Neutrophil (primary cell): ENCODE results near the gene NOC2L.
"Not testable (repeated sequence)": the region's sequence is repeated elsewhere in the genome, so short reads cannot be mapped to it uniquely, and the experiment has no call there.

Experiments
- H3K27ac ChIP-seq: fragments of 200-600 bp; sonication (generic); 2 replicates; pipeline ENCODE4 v1.5.1; 2016; ENCODE audit warnings: mild to moderate bottlenecking, moderate library complexity
- H3K27me3 ChIP-seq: fragments of 200-600 bp; sonication (generic); 2 replicates; pipeline ENCODE4 v1.6.0; 2016; ENCODE audit warnings: mild to moderate bottlenecking
- H3K36me3 ChIP-seq: fragments of 200-600 bp; sonication (generic); 2 replicates; pipeline ENCODE4 v1.5.1; 2017
- H3K4me1 ChIP-seq, 2 experiments: fragments of 200-600 bp in 1 of 2; sonication (generic) in 1 of 2; 1 replicate in 1 of 2; 2 replicates in 1 of 2; pipeline versions ENCODE4 v1.5.1 to v1.6.1; 2013 to 2016; ENCODE audit warnings: low read depth in 1 of 2, low read length in 1 of 2, mild to moderate bottlenecking in 1 of 2, moderate library complexity in 1 of 2; ENCODE audit not compliant: control insufficient read depth in 1 of 2, insufficient read depth in 1 of 2
- H3K4me3 ChIP-seq, 2 experiments: fragments of 200-600 bp in 1 of 2; sonication (generic) in 1 of 2; 1 replicate in 1 of 2; 2 replicates in 1 of 2; pipeline ENCODE4 v1.5.1; 2013 to 2016; ENCODE audit warnings: low read depth in 1 of 2, low read length in 1 of 2, mild to moderate bottlenecking in 1 of 2, moderate library complexity in 1 of 2
- H3K9me3 ChIP-seq: fragments of 200-600 bp; sonication (generic); 2 replicates; pipeline ENCODE4 v1.5.1; 2016
- CTCF ChIP-seq: fragments of 200-600 bp; sonication (generic); IDR thresholded peaks from 2 replicates; pipeline ENCODE4 v1.5.1; 2016; ENCODE audit warnings: antibody characterized with exemption

Gene NOC2L

GRCh38 chr1:978069-978834 lies 19.2 kb upstream of the NOC2L start:
- Histone ChIP-seq H3K4me1 (peaks cover 3 to 5% of the 10 kb centered on the region in 2 experiments), H3K9me3 (no peaks in the 10 kb centered on the region), H3K36me3 (no peaks in the 10 kb centered on the region), H3K4me3 (no peak overlapping the region), H3K27me3 (peaks cover 71% of the 10 kb centered on the region), H3K27ac (no peak overlapping the region)
- no peak for TF ChIP-seq CTCF

- not testable (repeated sequence) for H3K9me3 ChIP-seq, H3K27ac ChIP-seq, H3K4me3 ChIP-seq, H3K4me1 ChIP-seq, H3K36me3 ChIP-seq
- peaks cover 71% of the 10 kb centered on the region for H3K27me3 ChIP-seq
Measured at GRCh38 chr1:976791-977190, 17.7 kb upstream of the NOC2L start.

GRCh38 chr1:975896-976683 lies 17.0 kb upstream of the NOC2L start:
- H3K9me3 ChIP-seq = no peaks in the 10 kb centered on the region
- no peak for TF ChIP-seq CTCF
- no peaks in the 10 kb centered on the region for H3K36me3 ChIP-seq
- peaks cover 3 to 5% of the 10 kb centered on the region in 2 experiments for H3K4me1 ChIP-seq
- H3K27ac ChIP-seq = no peak overlapping the region
- H3K4me3 ChIP-seq = no peak overlapping the region
- peaks cover 71% of the 10 kb centered on the region for H3K27me3 ChIP-seq

- TF ChIP-seq CTCF = no peak
- no peak overlapping the region for H3K4me3 ChIP-seq
- no peak overlapping the region for H3K27ac ChIP-seq
- no peaks in the 10 kb centered on the region for H3K36me3 ChIP-seq
- no peaks in the 10 kb centered on the region for H3K9me3 ChIP-seq
- peaks cover 3 to 5% of the 10 kb centered on the region in 2 experiments for H3K4me1 ChIP-seq
- peaks cover 71% of the 10 kb centered on the region for H3K27me3 ChIP-seq
Measured at GRCh38 chr1:975365-975764, 16.3 kb upstream of the NOC2L start.

- TF ChIP-seq CTCF = no peak
- Histone ChIP-seq H3K4me1 (peaks cover 3 to 5% of the 10 kb centered on the region in 2 experiments), H3K36me3 (no peaks in the 10 kb centered on the region), H3K27me3 (peaks cover 73% of the 10 kb centered on the region), H3K9me3 (no peaks in the 10 kb centered on the region), H3K4me3 (no peak overlapping the region), H3K27ac (no peak overlapping the region)
Measured at GRCh38 chr1:974687-975328, 15.8 kb upstream of the NOC2L start.

GRCh38 chr1:974293-974640 lies 15.2 kb upstream of the NOC2L start:
- Histone ChIP-seq H3K9me3 (no peaks in the 10 kb centered on the region), H3K27me3 (peaks cover 74% of the 10 kb centered on the region), H3K4me3 (no peak overlapping the region), H3K27ac (no peak overlapping the region), H3K36me3 (no peaks in the 10 kb centered on the region), H3K4me1 (peaks cover 3 to 5% of the 10 kb centered on the region in 2 experiments)
- TF ChIP-seq CTCF = no peak
